GM21737 (cell line): ENCODE data around the gene CACNA1I.

Source experiments
- ATAC-seq: cut with Tn5 transposase; IDR thresholded peaks from one replicate; pipeline ENCODE4 v1.9.1; 2021; ENCODE audit warnings: mild to moderate bottlenecking, moderate library complexity; ENCODE audit not compliant: unreplicated experiment

CACNA1I gene

GRCh38 chr22:39535357-39535725 is 35.2 kb upstream of the CACNA1I start:
- no peak for ATAC-seq

- no peak for ATAC-seq
Observed at GRCh38 chr22:39535831-39536449, 34.6 kb upstream of the CACNA1I start.

- no peak for ATAC-seq
Observed at GRCh38 chr22:39536711-39537110, 33.8 kb upstream of the CACNA1I start.

DNA sequence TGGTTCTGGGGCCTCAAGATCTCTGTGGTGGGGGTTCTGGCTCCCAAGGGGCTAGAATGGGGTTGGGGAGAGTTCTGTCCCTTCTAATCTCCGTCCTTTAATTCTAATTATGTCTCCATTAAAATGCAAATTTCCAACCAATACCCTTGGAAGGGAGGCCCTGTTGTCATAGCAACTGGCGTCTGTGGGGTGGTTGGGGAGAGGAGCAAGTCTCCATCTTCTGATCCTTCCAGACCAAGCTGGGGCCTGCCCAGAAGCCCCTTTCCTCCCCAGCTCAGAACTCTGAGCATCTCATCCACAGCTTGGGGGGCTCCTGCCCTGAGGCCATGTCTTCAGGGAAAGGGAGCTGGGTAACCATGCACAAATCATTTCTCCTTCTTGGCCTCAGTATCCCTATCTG is 32.6 kb upstream of the CACNA1I start:
- ATAC-seq: no peak

- no peak for ATAC-seq
Observed at GRCh38 chr22:39543095-39543494, 27.5 kb upstream of the CACNA1I start.

GRCh38 chr22:39545386-39546365 is 24.9 kb upstream of the CACNA1I start:
- no peak for ATAC-seq

- no peak for ATAC-seq
Observed at GRCh38 chr22:39546889-39547586, 23.5 kb upstream of the CACNA1I start.

DNA sequence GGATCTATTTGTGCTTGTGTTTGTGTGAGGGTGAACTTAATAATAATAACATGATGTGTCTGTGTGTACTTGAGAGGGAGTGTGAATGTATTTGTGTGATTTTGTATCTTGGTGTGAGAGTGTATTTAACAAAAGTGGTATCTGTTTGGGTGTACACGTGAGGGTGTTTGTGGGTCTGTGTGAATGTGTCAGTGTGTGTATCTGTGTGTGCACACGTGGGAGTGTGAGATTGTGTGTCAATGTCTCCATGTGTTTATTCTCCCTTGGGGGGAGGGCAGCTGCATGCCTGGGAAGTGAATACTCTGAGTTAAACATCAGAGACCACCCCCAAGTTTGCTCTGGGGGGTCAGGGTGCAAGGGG is 23.0 kb upstream of the CACNA1I start:
- ATAC-seq: no peak

- no peak for ATAC-seq
Observed at GRCh38 chr22:39553429-39553828, 17.1 kb upstream of the CACNA1I start.

DNA sequence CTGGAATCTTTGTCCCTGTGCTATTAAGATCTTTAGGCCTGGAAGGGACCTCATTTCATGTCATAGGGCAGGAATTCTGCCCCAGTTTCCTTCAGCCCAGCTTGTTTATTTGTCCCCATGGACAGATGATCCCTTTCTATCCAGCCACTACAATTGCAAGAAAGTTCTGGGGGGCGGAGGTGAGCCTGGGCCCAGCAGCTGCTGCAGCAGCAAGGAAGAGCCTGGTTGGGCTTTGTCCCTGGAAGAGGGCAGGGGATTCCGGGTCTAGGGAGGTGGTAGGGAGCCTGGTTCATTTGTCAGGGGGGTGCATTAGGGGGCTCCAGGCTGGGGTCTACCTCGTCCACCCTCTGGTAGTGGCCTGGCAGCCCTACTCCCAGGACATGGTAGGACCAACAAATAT is 16.4 kb upstream of the CACNA1I start:
- no peak for ATAC-seq

DNA sequence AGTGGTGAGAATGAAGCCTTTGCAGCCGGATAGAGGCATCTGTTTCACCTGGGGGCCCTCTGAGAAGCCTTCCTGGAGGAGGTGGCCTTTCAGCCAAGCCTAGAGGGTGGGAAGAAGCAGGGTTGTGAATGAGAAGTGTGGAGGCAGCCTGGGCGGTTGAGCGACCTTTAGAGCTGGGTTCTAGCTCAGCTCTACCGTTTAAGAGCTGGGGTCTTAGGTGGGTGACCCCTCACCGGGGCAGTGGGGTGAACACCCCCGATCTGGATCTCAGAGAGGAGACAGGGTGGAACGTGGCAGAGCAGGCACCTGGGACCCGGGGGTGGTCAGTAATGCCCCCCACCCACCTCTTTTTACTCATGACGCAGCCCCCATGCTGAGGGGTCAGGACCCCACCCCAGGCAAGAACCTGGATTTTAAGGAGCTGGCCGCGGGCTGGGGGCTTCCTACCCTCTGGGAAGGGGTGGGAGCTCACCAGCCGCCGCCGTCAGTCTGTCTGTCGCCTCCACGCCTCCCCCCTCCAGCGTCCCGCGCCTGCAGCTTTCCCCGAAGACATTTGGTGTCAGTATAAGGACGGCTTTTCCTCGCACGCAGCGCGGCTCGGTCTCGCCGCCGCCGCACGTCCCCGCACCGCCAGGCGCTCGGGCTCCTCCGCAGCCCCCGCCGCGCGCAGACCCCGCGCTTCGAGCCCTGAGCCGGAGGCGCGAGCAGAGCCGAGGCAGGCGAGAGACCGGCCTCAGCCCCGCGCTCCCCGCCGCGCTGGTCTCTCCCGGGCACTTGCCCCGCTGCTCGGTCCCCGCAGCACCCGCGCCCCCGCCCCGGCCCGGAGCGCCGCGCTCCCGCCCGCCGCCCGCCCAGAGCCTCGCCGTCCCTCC is 13.3 kb upstream of the CACNA1I start:
- no peak for ATAC-seq

DNA sequence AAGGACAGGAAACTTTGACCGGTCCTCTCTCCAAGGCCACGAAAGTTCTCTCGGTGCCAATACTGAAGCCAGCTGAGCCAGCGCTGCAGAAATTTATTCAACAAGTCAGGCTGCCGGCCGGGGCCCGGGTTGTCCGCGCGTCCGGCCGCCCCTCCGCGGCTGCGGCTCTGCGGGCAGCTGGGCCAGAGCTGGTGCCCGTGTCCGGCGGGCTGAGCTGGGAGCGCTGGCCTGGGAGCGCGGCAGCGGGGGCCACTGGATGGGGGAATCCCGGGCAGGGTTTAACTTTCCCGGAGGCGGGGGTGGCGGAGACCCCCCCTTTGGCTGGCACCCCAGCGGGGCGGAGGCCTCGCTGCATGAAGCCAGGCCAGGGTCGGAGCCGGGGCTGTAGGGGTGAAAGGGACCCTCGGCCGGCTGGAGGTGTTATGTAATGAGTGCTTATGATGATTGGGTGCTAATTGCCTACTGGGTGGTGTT is 12.3 kb upstream of the CACNA1I start:
- no peak for ATAC-seq

DNA sequence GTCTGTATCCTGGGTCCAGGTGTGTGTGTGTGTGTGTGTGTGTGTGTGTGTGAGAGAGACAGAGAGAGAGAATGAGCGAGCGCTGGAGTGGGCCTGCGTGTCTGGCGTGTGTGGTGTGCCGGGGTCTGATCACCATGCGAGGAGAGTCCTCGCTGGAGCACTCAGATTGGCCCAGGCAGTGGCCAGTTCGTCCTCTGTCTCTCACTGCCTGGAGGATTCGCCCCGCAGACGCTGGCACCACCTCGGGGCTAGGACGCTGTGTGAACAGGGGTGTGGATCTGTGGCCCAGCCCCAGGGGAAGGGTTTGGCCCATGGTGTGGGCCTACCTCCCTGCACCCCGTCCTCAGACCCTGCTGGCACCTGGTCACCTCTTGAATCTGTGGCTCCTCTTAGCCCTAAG is 11.6 kb upstream of the CACNA1I start:
- no peak for ATAC-seq

DNA sequence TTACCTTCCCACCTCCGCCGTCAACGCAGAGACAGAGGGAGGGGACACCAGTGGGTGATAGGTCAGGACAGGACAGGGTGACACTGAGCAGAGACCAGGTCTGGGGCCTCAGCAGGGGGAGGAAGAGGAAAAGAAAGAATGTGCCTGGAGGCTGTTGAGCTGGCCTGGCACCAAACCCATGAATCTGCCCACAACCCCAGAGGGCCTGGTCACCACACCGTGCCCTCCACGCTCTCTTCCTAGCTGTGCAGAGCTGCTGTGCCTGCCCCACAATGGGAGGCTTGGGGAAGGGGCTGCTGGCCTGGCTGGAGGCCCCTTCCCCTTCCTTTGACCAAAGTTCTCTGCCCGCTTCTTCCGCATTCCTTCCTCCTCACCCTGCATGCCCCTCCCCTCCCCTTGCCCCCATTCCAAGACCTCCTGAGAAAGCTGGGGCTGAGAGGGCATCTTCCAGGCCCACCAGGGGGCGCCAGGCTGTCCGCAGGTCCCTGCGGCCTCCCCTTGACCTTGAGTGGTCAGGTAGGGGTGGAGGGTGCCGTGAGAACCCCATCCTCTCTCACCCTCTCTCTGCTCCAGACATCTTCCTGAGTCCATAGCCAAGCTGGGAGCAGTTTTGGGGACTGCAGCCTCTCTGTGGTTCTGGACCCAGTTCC is 11.0 kb upstream of the CACNA1I start:
- no peak for ATAC-seq

DNA sequence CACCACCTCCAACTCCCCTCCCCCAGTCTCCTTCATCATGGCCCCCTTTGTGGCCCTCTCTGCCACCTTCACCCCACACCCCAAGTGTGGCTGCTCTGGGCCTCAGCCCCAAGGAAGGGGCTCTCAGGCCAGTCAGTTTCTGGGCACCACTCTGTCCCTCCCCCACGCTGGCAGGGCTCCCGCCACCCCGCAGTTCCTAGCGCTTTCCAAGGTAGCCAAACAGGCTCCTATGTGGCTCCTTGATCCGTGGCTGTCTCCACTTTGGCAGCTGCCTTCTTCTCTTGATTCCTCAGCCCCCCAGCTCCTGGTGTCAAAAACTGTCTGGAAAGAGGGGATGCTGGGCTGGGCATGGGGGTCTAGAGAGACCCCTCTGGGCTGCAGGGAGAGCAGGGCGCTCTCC is 10.4 kb upstream of the CACNA1I start:
- no peak for ATAC-seq

DNA sequence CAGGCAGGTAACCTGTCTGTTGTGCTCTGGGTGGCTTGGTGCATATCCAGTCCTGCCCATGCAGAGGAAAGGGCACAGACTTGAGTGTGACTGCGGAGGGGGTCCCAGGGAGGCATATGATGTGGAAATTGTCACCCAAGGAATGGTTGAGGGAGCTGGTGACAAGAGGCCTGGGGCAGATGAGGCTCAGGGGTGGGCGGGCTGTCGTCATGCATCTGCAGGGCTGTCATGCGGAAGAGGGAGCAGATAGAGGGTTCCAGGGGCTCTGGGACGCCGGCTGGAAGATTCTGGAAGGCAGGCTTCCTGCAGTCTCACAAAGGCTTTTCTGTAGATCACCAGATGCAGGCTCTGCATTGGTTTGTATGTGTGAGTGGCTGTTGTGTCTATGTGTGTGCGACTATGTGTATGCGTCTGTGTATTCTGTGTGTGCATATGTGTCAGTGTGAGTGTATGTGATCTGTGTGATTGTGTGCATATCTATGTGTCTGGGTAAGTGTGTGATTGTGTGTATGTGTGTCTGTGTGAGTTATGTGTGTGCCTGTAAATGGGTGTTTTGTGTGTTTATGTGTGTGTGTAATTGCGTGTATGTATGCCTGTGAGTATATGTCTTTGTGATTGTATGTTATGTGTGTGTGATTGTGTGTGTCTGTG is 7.6 kb upstream of the CACNA1I start:
- ATAC-seq: no peak

DNA sequence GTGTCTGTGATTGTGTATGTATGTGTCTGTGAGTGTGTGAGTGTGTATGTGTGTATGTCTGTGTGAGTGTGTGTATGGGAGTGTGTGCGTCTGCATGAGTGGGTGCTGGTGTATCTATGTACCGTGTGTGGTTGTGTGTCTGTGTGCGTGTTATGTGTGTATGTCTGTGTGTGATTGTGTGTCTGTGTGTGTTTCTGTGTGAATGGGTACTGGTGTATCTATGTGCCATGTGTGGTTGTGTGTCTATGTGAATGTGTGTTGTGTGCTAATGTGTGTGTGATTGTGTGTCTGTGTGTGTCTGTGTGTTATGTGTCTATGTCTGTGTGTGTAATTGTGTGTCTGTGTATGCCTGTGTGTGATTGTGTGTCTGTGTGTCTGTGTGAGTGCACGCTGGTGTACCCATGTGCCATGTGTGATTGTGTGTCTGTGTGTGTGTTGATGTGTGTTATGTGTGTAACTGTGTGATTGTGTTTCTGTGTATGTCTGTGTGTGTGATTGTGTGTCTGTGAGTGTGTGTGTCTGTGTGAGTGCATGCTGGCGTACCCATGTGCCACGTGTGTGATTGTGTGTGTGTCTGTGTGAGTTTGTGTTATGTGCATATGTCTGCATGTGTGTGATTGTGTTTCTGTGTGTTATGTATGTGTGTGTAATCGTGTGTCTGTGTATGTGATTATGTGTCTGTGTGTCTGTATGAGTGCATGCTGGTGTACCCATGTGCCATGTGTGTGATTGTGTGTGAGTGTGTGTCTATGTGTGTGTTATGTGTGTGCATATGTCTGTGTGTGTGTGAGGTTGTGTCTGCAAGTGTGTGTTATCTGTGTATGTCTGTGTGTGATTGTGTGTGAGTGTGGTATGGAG is 6.8 kb upstream of the CACNA1I start:
- no peak for ATAC-seq

GRCh38 chr22:39565414-39565944 is 5.1 kb upstream of the CACNA1I start:
- no peak for ATAC-seq
